HEK293T (cell line): ENCODE measurements around the gene NFKBIE.

Source experiments
- ARNT ChIP-seq: fragments of 450-650 bp; IDR thresholded peaks from 2 replicates; pipeline ENCODE4 v1.6.1; 2017; ENCODE audit warnings: mild to moderate bottlenecking
- BHLHE40 ChIP-seq: fragments of 450-650 bp; IDR thresholded peaks from 2 replicates; pipeline ENCODE4 v1.6.1; 2016; ENCODE audit warnings: mild to moderate bottlenecking, moderate library complexity, borderline replicate concordance
- HDGF ChIP-seq: fragments of 450-650 bp; IDR thresholded peaks from 2 replicates; pipeline ENCODE4 v1.6.1; 2017; ENCODE audit warnings: antibody characterized with exemption, borderline replicate concordance
- SP1 ChIP-seq: fragments of 450-650 bp; IDR thresholded peaks from 2 replicates; pipeline ENCODE4 v1.6.1; 2017
- SUZ12 ChIP-seq: fragments of 450-650 bp; IDR thresholded peaks from 2 replicates; pipeline ENCODE4 v1.6.1; 2016; ENCODE audit warnings: mild to moderate bottlenecking
- TF ChIP-seq, protein P1 (sequence below): fragments of 450-650 bp; IDR thresholded peaks from 2 replicates; pipeline ENCODE4 v1.6.1; 2016

DNA sequence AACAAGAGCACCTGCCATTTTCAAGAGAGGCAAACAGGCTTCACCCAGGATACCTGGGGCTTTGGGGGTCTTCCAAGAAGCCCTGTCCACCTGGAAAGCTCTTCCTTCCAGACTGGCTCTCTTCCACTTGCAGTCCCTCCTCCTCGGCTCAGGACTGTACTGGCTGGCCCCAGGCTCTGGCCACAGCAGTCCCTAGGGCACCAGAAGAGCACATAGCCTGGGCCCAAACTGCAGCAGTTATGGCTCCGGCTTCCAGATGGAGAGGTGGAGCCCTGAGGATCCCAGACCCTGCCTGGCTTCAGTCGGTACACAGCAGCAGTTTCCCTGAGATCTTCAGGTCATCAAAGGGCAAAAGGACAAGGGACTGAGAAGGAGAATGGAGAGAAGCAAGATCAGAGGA lies 6.4 kb downstream of the NFKBIE start:
- no peak for TF ChIP-seq ARNT
- TF ChIP-seq, protein P1, sequence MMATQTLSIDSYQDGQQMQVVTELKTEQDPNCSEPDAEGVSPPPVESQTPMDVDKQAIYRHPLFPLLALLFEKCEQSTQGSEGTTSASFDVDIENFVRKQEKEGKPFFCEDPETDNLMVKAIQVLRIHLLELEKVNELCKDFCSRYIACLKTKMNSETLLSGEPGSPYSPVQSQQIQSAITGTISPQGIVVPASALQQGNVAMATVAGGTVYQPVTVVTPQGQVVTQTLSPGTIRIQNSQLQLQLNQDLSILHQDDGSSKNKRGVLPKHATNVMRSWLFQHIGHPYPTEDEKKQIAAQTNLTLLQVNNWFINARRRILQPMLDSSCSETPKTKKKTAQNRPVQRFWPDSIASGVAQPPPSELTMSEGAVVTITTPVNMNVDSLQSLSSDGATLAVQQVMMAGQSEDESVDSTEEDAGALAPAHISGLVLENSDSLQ: no peak
- TF ChIP-seq HDGF: no peak
- no peak for TF ChIP-seq SUZ12
- TF ChIP-seq BHLHE40: no peak
- TF ChIP-seq SP1: no peak
